GM21526 (cell line): Measurements from ENCODE around the gene TFPI2.

Experiments
- ATAC-seq: cut with Tn5 transposase; IDR thresholded peaks from one replicate; pipeline ENCODE4 v1.9.1; 2021; ENCODE audit warnings: moderate library complexity; ENCODE audit not compliant: unreplicated experiment, low FRiP score

The TFPI2 gene

GRCh38 chr7:93860261-93860660 is 30.3 kb downstream of the TFPI2 start:
- ATAC-seq = no peak

GRCh38 chr7:93858857-93859256 is 31.7 kb downstream of the TFPI2 start:
- no peak for ATAC-seq

GRCh38 chr7:93856323-93856722 is 34.2 kb downstream of the TFPI2 start:
- ATAC-seq = no peak

- no peak for ATAC-seq
Measured at GRCh38 chr7:93855797-93856196, 34.8 kb downstream of the TFPI2 start.

- no peak for ATAC-seq
Measured at GRCh38 chr7:93854480-93854879, 36.1 kb downstream of the TFPI2 start.

GRCh38 chr7:93851536-93851935 is 39.0 kb downstream of the TFPI2 start:
- no peak for ATAC-seq

- no peak for ATAC-seq
Measured at GRCh38 chr7:93843260-93843659, 47.3 kb downstream of the TFPI2 start.

- no peak for ATAC-seq
Measured at GRCh38 chr7:93838966-93839365, 51.6 kb downstream of the TFPI2 start.

GRCh38 chr7:93837245-93837644 is 53.3 kb downstream of the TFPI2 start:
- ATAC-seq = no peak

- no peak for ATAC-seq
Measured at GRCh38 chr7:93836116-93836515, 54.4 kb downstream of the TFPI2 start.

- no peak for ATAC-seq
Measured at GRCh38 chr7:93835702-93836101, 54.9 kb downstream of the TFPI2 start.
